Measurements from ENCODE around the gene SLC25A26.

DNA sequence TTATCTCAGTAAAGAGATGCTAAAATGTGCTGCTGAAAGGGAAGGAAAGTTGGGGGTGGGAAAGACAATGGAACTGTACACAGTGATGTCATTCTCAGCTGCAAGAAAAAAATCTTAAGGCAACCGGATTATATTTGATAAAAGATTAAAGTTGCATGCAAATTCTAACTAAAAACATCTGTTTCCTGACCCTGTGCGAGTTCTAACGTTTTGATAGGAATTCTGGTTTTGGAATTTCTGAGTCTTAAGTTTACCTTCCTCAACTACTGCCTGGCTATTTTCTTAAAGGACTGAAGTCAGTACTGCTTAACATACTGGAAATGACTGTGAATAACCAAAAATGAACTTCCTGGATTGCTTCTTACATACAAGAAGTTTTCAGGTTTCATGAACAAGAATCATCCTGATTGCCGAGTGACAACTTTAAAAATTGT is 115.5 kb downstream of the SLC25A26 start:
- TF ChIP-seq EZH2 (IDR thresholded peaks at IDR 0.05; ENCODE audit: low read length, missing control alignments): no peak
- TF ChIP-seq, protein P1, sequence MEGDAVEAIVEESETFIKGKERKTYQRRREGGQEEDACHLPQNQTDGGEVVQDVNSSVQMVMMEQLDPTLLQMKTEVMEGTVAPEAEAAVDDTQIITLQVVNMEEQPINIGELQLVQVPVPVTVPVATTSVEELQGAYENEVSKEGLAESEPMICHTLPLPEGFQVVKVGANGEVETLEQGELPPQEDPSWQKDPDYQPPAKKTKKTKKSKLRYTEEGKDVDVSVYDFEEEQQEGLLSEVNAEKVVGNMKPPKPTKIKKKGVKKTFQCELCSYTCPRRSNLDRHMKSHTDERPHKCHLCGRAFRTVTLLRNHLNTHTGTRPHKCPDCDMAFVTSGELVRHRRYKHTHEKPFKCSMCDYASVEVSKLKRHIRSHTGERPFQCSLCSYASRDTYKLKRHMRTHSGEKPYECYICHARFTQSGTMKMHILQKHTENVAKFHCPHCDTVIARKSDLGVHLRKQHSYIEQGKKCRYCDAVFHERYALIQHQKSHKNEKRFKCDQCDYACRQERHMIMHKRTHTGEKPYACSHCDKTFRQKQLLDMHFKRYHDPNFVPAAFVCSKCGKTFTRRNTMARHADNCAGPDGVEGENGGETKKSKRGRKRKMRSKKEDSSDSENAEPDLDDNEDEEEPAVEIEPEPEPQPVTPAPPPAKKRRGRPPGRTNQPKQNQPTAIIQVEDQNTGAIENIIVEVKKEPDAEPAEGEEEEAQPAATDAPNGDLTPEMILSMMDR (conservative IDR thresholded peaks at IDR 0.05 in 1 of 2, IDR thresholded peaks at IDR 0.05 in 1 of 2; ENCODE audit: low read depth in 1 of 2, low read length in 2 of 2): no peak
